ENCODE data around the gene ITGB5. TPM values are rescaled to one million over a fixed set of nuclear protein-coding genes. Genes with fewer than 3 reads are reported as not detected.

The ITGB5 gene
- total RNA-seq, 1 experiment from 2014 or later: 146 TPM

GRCh38 chr3:124873226-124873625 is 13.9 kb downstream of the ITGB5 start:
- no peak overlapping the region for H2BK15ac ChIP-seq (ENCODE audit: low read depth, low read length)
- H3K14ac ChIP-seq (ENCODE audit: insufficient read depth, low read length): no peak overlapping the region
- H3K4me3 Mint-ChIP-seq: no peak overlapping the region
- no peak overlapping the region for H3K23ac ChIP-seq (ENCODE audit: insufficient read length, low read depth, low read length)
- H3K79me1 ChIP-seq (ENCODE audit: insufficient read depth, low read depth, low read length, poor library complexity, severe bottlenecking): peaks cover 2% of the 10 kb centered on the region
- no peak overlapping the region for H4K5ac ChIP-seq (ENCODE audit: insufficient read length, low read depth, low read length)
- no peak overlapping the region for H2BK12ac ChIP-seq (ENCODE audit: insufficient read length, low read depth, low read length)
- DNase-seq: no peak
- H2AFZ ChIP-seq (ENCODE audit: low read length): no peak overlapping the region
- no peaks in the 10 kb centered on the region for H3K23me2 ChIP-seq (ENCODE audit: insufficient read length, low read depth, low read length, poor library complexity, severe bottlenecking)
- H3K4me1 Mint-ChIP-seq: peaks cover 36 to 38% of the 10 kb centered on the region in 2 experiments
- H3K9ac ChIP-seq (ENCODE audit: extremely low read depth, insufficient read length, low read length): no peak overlapping the region
- H3K18ac ChIP-seq (ENCODE audit: insufficient read length, low read depth, low read length): no peak overlapping the region
- H3T11ph ChIP-seq (ENCODE audit: low read length): no peak overlapping the region
- no peaks in the 10 kb centered on the region for H3K27me3 Mint-ChIP-seq (ENCODE audit: low read depth)
- H3K4me1 ChIP-seq (ENCODE audit: insufficient read depth, low read length): peaks cover 8% of the 10 kb centered on the region; the same call in 1 of the 2 replicates
- H3K9me3 ChIP-seq (ENCODE audit: control insufficient read depth, low read depth, low read length): no peaks in the 10 kb centered on the region
- H4K91ac ChIP-seq (ENCODE audit: insufficient read length, low read depth, low read length): no peak overlapping the region
- no peaks in the 10 kb centered on the region for H3K9me3 Mint-ChIP-seq
- no CpG with 5 or more reads among the region's 1 CpG for WGBS (ENCODE audit: extremely low coverage, insufficient read length, low lambda C conversion rate)
- no peak overlapping the region for H3K56ac ChIP-seq (ENCODE audit: insufficient read length, low read depth, low read length)
- H3K79me2 ChIP-seq (ENCODE audit: insufficient read depth, low read length): peaks cover 26% of the 10 kb centered on the region; the same call in 1 of the 2 replicates
- H3K27me3 ChIP-seq (ENCODE audit: insufficient read depth, low read length): no peaks in the 10 kb centered on the region
- H2BK5ac ChIP-seq (ENCODE audit: insufficient read length, low read length): no peak overlapping the region
- no peak overlapping the region for H2BK20ac ChIP-seq (ENCODE audit: low read depth, low read length, poor library complexity, severe bottlenecking)
- peak overlapping the region in 1 of 3 experiments; percentile 6; a peak in 2 of 7 replicates for H3K27ac Mint-ChIP-seq
- H4K20me1 ChIP-seq (ENCODE audit: control insufficient read depth, insufficient read depth, insufficient read length): no peaks in the 10 kb centered on the region
- peaks cover 17 to 45% (median 21%) of the 10 kb centered on the region in 3 experiments for H3K36me3 Mint-ChIP-seq (ENCODE audit: insufficient read depth in 1 of 3, low read depth in 3 of 3)
- no peak overlapping the region for H3K4me2 ChIP-seq (ENCODE audit: insufficient read depth, insufficient read length, low read length)
- TF ChIP-seq CTCF (conservative IDR thresholded peaks at IDR 0.05): no peak
- H2AK5ac ChIP-seq (ENCODE audit: insufficient read length, low read length): no peak overlapping the region
- H3K4ac ChIP-seq (ENCODE audit: low read depth, low read length): no peak overlapping the region
- H2BK120ac ChIP-seq (ENCODE audit: low read depth, low read length, poor library complexity, severe bottlenecking): no peak overlapping the region
- no peak overlapping the region for H3K27ac ChIP-seq (ENCODE audit: insufficient read length, low read depth, low read length)
- no peak overlapping the region for H4K8ac ChIP-seq (replicated peaks; ENCODE audit: insufficient read length, low read depth, low read length)
